Adrenal gland (tissue), 5 donors: ENCODE results near the gene C5orf15.

Source experiments
- POLR2A ChIP-seq, 2 donors: fragments of 450-650 bp; IDR thresholded peaks; one replicate each; pipeline ENCODE4 v1.6.1; 2017; ENCODE audit warnings: antibody characterized with exemption in 2 of 2, mild to moderate bottlenecking in 2 of 2, moderate library complexity in 1 of 2
- TF ChIP-seq, protein P1 (sequence below), 6 experiments: fragments of 450-650 bp in 4 of 6; fragments of 200-600 bp in 2 of 6; sonication (generic) in 1 of 6; IDR thresholded peaks; 1 replicate in 5 of 6; 2 replicates in 1 of 6; pipeline versions ENCODE4 v1.5.1 to v1.8.0; 2016 to 2021; ENCODE audit warnings: antibody characterized with exemption in 6 of 6, mild to moderate bottlenecking in 2 of 6, moderate library complexity in 1 of 6
- donor health status: DM: no; HTN: no; CAD: no.

DNA sequence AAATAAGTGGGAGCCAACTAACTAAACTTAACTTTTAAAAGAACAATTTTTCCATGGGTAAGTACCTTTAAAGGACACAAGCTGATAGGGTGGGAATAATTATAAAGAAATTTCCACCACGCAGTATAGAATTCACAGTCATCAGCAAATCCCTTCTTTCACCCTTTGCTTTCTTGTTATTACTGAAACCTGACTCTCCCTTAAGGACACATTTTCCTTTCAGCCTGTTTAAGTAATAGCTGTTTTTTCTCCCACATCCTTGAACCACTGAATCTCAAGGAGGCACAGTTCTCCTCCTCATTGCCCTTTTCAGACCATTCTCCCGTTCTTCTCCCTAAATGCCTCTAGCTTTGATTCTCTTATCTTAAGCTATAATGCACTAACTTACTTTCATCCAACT lies 6.3 kb downstream of the C5orf15 start:
- TF ChIP-seq, protein P1, sequence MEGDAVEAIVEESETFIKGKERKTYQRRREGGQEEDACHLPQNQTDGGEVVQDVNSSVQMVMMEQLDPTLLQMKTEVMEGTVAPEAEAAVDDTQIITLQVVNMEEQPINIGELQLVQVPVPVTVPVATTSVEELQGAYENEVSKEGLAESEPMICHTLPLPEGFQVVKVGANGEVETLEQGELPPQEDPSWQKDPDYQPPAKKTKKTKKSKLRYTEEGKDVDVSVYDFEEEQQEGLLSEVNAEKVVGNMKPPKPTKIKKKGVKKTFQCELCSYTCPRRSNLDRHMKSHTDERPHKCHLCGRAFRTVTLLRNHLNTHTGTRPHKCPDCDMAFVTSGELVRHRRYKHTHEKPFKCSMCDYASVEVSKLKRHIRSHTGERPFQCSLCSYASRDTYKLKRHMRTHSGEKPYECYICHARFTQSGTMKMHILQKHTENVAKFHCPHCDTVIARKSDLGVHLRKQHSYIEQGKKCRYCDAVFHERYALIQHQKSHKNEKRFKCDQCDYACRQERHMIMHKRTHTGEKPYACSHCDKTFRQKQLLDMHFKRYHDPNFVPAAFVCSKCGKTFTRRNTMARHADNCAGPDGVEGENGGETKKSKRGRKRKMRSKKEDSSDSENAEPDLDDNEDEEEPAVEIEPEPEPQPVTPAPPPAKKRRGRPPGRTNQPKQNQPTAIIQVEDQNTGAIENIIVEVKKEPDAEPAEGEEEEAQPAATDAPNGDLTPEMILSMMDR (IDR thresholded peaks at IDR 0.05) = no peak
- no peak for TF ChIP-seq POLR2A (IDR thresholded peaks at IDR 0.05)
